NCI-H510A (cell line): ENCODE results near the gene NAALADL2.
"Not testable (repeated sequence)": the region's sequence is repeated elsewhere in the genome, so short reads cannot be mapped to it uniquely, and the experiment has no call there.

Experiments used
- DNase-seq: peaks from one replicate; lab custom pipeline; 2025; lab: John Stamatoyannopoulos, UW

Gene NAALADL2

GRCh38 chr3:175070946-175071345 lies 211.8 kb downstream of the NAALADL2 start:
- DNase-seq = no peak

GRCh38 chr3:175073219-175073905 lies 214.2 kb downstream of the NAALADL2 start:
- no peak for DNase-seq

- no peak for DNase-seq
Observed at GRCh38 chr3:175075269-175075668, 216.1 kb downstream of the NAALADL2 start.

- no peak for DNase-seq
Observed at GRCh38 chr3:175077216-175077615, 218.1 kb downstream of the NAALADL2 start.

- DNase-seq = no peak
Observed at GRCh38 chr3:175082631-175083030, 223.5 kb downstream of the NAALADL2 start.

GRCh38 chr3:175087128-175087527 lies 228.0 kb downstream of the NAALADL2 start:
- DNase-seq = not testable (repeated sequence)

- no peak for DNase-seq
Observed at GRCh38 chr3:175088766-175089380, 229.7 kb downstream of the NAALADL2 start.

- no peak for DNase-seq
Observed at GRCh38 chr3:175091426-175092114, 232.4 kb downstream of the NAALADL2 start.

GRCh38 chr3:175093748-175094147 lies 234.6 kb downstream of the NAALADL2 start:
- DNase-seq = no peak

- no peak for DNase-seq
Observed at GRCh38 chr3:175094344-175094743, 235.2 kb downstream of the NAALADL2 start.

GRCh38 chr3:175098644-175099043 lies 239.5 kb downstream of the NAALADL2 start:
- no peak for DNase-seq

- DNase-seq = no peak
Observed at GRCh38 chr3:175102161-175102560, 243.0 kb downstream of the NAALADL2 start.

- DNase-seq = no peak
Observed at GRCh38 chr3:175103298-175103697, 244.2 kb downstream of the NAALADL2 start.

GRCh38 chr3:175105066-175105465 lies 245.9 kb downstream of the NAALADL2 start:
- DNase-seq = no peak

- no peak for DNase-seq
Observed at GRCh38 chr3:175107231-175107630, 248.1 kb downstream of the NAALADL2 start.

- no peak for DNase-seq
Observed at GRCh38 chr3:175107995-175108394, 248.9 kb downstream of the NAALADL2 start.

GRCh38 chr3:175108613-175109151 lies 249.5 kb downstream of the NAALADL2 start:
- no peak for DNase-seq

GRCh38 chr3:175111036-175111435 lies 251.9 kb downstream of the NAALADL2 start:
- DNase-seq = no peak

GRCh38 chr3:175118382-175118941 lies 259.3 kb downstream of the NAALADL2 start:
- no peak for DNase-seq

- DNase-seq = no peak
Observed at GRCh38 chr3:175121225-175121624, 262.1 kb downstream of the NAALADL2 start.

GRCh38 chr3:175127075-175127662 lies 268.0 kb downstream of the NAALADL2 start:
- no peak for DNase-seq

- DNase-seq = no peak
Observed at GRCh38 chr3:175129126-175129525, 270.0 kb downstream of the NAALADL2 start.
